CD14-positive monocyte (primary cell): Measurements from ENCODE around the gene WAC. TPM values are rescaled to one million over a fixed set of nuclear protein-coding genes. Genes with fewer than 3 reads are reported as not detected.

Source experiments
- DNase-seq, 3 donors: peaks; one replicate each; pipeline ENCODE4 v3.0.0-alpha.2; 2011 to 2022
- H2AFZ ChIP-seq: 2 replicates; pipeline ENCODE4 v1.6.0; 2012; ENCODE audit warnings: mild to moderate bottlenecking, low read depth, low read length, inconsistent platforms; ENCODE audit not compliant: insufficient read depth, poor library complexity, severe bottlenecking
- H3K27ac ChIP-seq, 2 donors: 1 replicate in 1 of 2; 2 replicates in 1 of 2; pipeline ENCODE4 v1.5.1; 2012 to 2013; ENCODE audit warnings: low read length in 2 of 2, control low read depth in 1 of 2, inconsistent platforms in 1 of 2, low read depth in 1 of 2, mild to moderate bottlenecking in 1 of 2
- H3K27me3 ChIP-seq, 2 donors: one replicate each; pipeline versions ENCODE4 v1.6.0 to v1.6.1; 2011 to 2013; ENCODE audit warnings: low read length in 2 of 2; ENCODE audit not compliant: control insufficient read depth in 2 of 2, insufficient read depth in 2 of 2
- H3K36me3 ChIP-seq, 2 donors: replicated peaks in 1 of 2; 1 replicate in 1 of 2; 2 replicates in 1 of 2; pipeline versions ENCODE4 v1.5.1 to v1.6.1; 2012 to 2013; ENCODE audit warnings: low read length in 2 of 2, control low read depth in 1 of 2, inconsistent platforms in 1 of 2, mild to moderate bottlenecking in 1 of 2; ENCODE audit not compliant: insufficient read depth in 2 of 2, control insufficient read depth in 1 of 2
- H3K4me1 ChIP-seq, 2 donors: 1 replicate in 1 of 2; 2 replicates in 1 of 2; pipeline versions ENCODE4 v1.5.1 to v1.6.1; 2012 to 2013; ENCODE audit warnings: low read length in 2 of 2, control low read depth in 1 of 2, inconsistent platforms in 1 of 2, mild to moderate bottlenecking in 1 of 2, moderate library complexity in 1 of 2; ENCODE audit not compliant: insufficient read depth in 2 of 2, control insufficient read depth in 1 of 2
- H3K4me2 ChIP-seq: replicated peaks from 2 replicates; pipeline ENCODE3; 2012; ENCODE audit warnings: low read length, moderate library complexity, mild to moderate bottlenecking; ENCODE audit not compliant: poor library complexity, severe bottlenecking; ENCODE audit errors: extremely low read depth
- H3K4me3 ChIP-seq, 3 experiments: fragments of 200-600 bp in 1 of 3; sonication (generic) in 1 of 3; replicated peaks in 1 of 3; 1 replicate in 2 of 3; 2 replicates in 1 of 3; pipeline ENCODE4 v1.5.1; 2011 to 2013; ENCODE audit warnings: low read length in 3 of 3, mild to moderate bottlenecking in 3 of 3, control low read depth in 2 of 3, low read depth in 2 of 3, inconsistent platforms in 1 of 3, moderate library complexity in 1 of 3
- H3K79me2 ChIP-seq: 2 replicates; pipeline ENCODE4 v1.6.0; 2012; ENCODE audit warnings: mild to moderate bottlenecking, control low read depth, inconsistent platforms, low read length, moderate library complexity; ENCODE audit not compliant: insufficient read depth
- H3K9ac ChIP-seq: 2 replicates; pipeline ENCODE4 v1.6.0; 2017; ENCODE audit warnings: low read length, mild to moderate bottlenecking; ENCODE audit not compliant: insufficient read depth, poor library complexity, severe bottlenecking
- H3K9me3 ChIP-seq, 2 donors: replicated peaks in 1 of 2; 1 replicate in 1 of 2; 2 replicates in 1 of 2; pipeline versions ENCODE4 v1.5.1 to v1.6.1; 2012 to 2013; ENCODE audit warnings: low read length in 2 of 2, control low read depth in 1 of 2; ENCODE audit not compliant: control insufficient read depth in 1 of 2, insufficient read depth in 1 of 2
- H4K20me1 ChIP-seq: 2 replicates; pipeline ENCODE4 v1.6.0; 2012; ENCODE audit warnings: mild to moderate bottlenecking, low read length, control low read depth, moderate library complexity; ENCODE audit not compliant: insufficient read depth
- H3K27ac Mint-ChIP-seq, 7 donors: one replicate each; pipeline ENCODE4 v1.8.0; 2020; ENCODE audit warnings: mild to moderate bottlenecking in 7 of 7, mixed read lengths in 7 of 7, moderate library complexity in 6 of 7, inconsistent platforms in 2 of 7
- H3K27me3 Mint-ChIP-seq, 3 donors: one replicate each; pipeline ENCODE4 v1.8.0; 2021 to 2022; ENCODE audit warnings: low read depth in 3 of 3, mild to moderate bottlenecking in 3 of 3, mixed read lengths in 3 of 3, moderate library complexity in 3 of 3, inconsistent platforms in 1 of 3
- H3K36me3 Mint-ChIP-seq, 2 donors: one replicate each; pipeline ENCODE4 v1.8.0; 2020; ENCODE audit warnings: mixed read lengths in 2 of 2, inconsistent platforms in 1 of 2, mild to moderate bottlenecking in 1 of 2
- H3K4me1 Mint-ChIP-seq: one replicate; pipeline ENCODE4 v1.8.0; 2020; ENCODE audit warnings: mild to moderate bottlenecking, mixed read lengths
- H3K4me3 Mint-ChIP-seq, 2 donors: one replicate each; pipeline ENCODE4 v1.8.0; 2020; ENCODE audit warnings: mild to moderate bottlenecking in 2 of 2, mixed read lengths in 2 of 2, moderate library complexity in 1 of 2
- H3K9me3 Mint-ChIP-seq, 7 donors: one replicate each; pipeline ENCODE4 v1.8.0; 2020 to 2022; ENCODE audit warnings: mixed read lengths in 7 of 7, mild to moderate bottlenecking in 6 of 7, moderate library complexity in 6 of 7, inconsistent platforms in 2 of 7
- CTCF ChIP-seq: fragments of 200-600 bp; IDR thresholded peaks from one replicate; pipeline ENCODE4 v1.8.0; 2022; ENCODE audit warnings: antibody characterized with exemption, mild to moderate bottlenecking
- WGBS: methylation state at CpG from one replicate; pipeline ENCODE4 v1.1.5; 2013; ENCODE audit warnings: missing lambda C conversion rate; ENCODE audit not compliant: insufficient coverage; 5-methylcytosine and 5-hydroxymethylcytosine counted together
- intact Hi-C, 2 donors: fragments of 100-400 bp; cut with micrococcal nuclease; formaldehyde crosslinking; loops; one replicate each; pipeline versions ENCODE4 v1.15.0 to v1.15.1; 2023
- polyA plus RNA-seq, 3 donors: library from polyadenylated mRNA; depleted of rRNA in 1 of 3; unstranded in 2 of 3; stranded (reverse) in 1 of 3; fragments of 300-500 nt in 2 of 3; fragments of >200 nt in 1 of 3; fragmentation: Illumina TruSeq in 2 of 3; gene quantifications; 1 replicate in 2 of 3; 2 replicates in 1 of 3; pipeline ENCODE4 v1.2.3, GENCODE V29; 2012 to 2021

The WAC gene
- polyA plus RNA-seq, 3 donors, result 46.7 to 80.8 (median 67.9) TPM

GRCh38 chr10:28503114-28503513 lies 29.8 kb upstream of the WAC start:
- no peaks in the 10 kb centered on the region for H3K36me3 Mint-ChIP-seq
- H3K4me3 Mint-ChIP-seq, result no peak overlapping the region
- no peaks in the 10 kb centered on the region for H3K36me3 ChIP-seq
- no peak overlapping the region for H3K27ac Mint-ChIP-seq
- H3K4me2 ChIP-seq, result no peak overlapping the region
- intact Hi-C loops, result no loop called here
- H3K27ac ChIP-seq, result no peak overlapping the region
- no peaks in the 10 kb centered on the region for H4K20me1 ChIP-seq
- TF ChIP-seq CTCF, result no peak
- peaks cover 17% of the 10 kb centered on the region for H3K4me1 Mint-ChIP-seq
- H3K9me3 ChIP-seq, result no peaks in the 10 kb centered on the region
- H3K4me3 ChIP-seq, result no peak overlapping the region
- no peaks in the 10 kb centered on the region for H3K27me3 ChIP-seq
- H3K27me3 Mint-ChIP-seq, result peaks cover 0 to 4% (median 2%) of the 10 kb centered on the region in 3 donors
- no peak for DNase-seq
- peaks cover 0 to 2% (median 0%) of the 10 kb centered on the region in 7 donors for H3K9me3 Mint-ChIP-seq
- H3K79me2 ChIP-seq, result no peaks in the 10 kb centered on the region
- no peak overlapping the region for H2AFZ ChIP-seq
- H3K9ac ChIP-seq, result no peak overlapping the region
- peaks cover 14 to 16% of the 10 kb centered on the region in 2 donors for H3K4me1 ChIP-seq
- WGBS, result 100% methylated on average over 1 of the region's 3 CpGs

GRCh38 chr10:28505359-28505959 lies 27.5 kb upstream of the WAC start:
- peak overlapping the region in 1 of 2 donors; percentile 46 for H3K27ac ChIP-seq
- no peaks in the 10 kb centered on the region for H3K36me3 Mint-ChIP-seq

More at GRCh38 chr10:28505359-28505959, 27.5 kb upstream of the WAC start:
- Mint-ChIP-seq H3K4me1 (peaks cover 17% of the 10 kb centered on the region), H3K9me3 (peaks cover 0 to 2% (median 0%) of the 10 kb centered on the region in 7 donors), H3K27ac (peak overlapping the region in 2 of 7 donors; percentile 31 to 64), H3K27me3 (peaks cover 0 to 2% (median 0%) of the 10 kb centered on the region in 3 donors), H3K4me3 (no peak overlapping the region)
- Histone ChIP-seq H3K9ac (no peak overlapping the region), H3K4me1 (peaks cover 14 to 16% of the 10 kb centered on the region in 2 donors), H2AFZ (no peak overlapping the region), H4K20me1 (no peaks in the 10 kb centered on the region), H3K4me3 (no peak overlapping the region), H3K36me3 (no peaks in the 10 kb centered on the region), H3K79me2 (no peaks in the 10 kb centered on the region), H3K27me3 (no peaks in the 10 kb centered on the region), H3K9me3 (no peaks in the 10 kb centered on the region), H3K4me2 (no peak overlapping the region)
- WGBS, result no CpG with 5 or more reads among the region's 4 CpGs
- intact Hi-C loops, result no loop called here
- TF ChIP-seq CTCF, result no peak
- no peak for DNase-seq
